Urinary bladder (tissue), 4 donors: Measurements from ENCODE around the gene PTPRN2. TPM values are rescaled to one million over a fixed set of nuclear protein-coding genes. Genes with fewer than 3 reads are reported as not detected.

Experiments used
- DNase-seq: peaks from one replicate; pipeline ENCODE4 v3.0.0-alpha.2; 2015; ENCODE audit errors: extremely low spot score
- H3K27ac ChIP-seq: one replicate; pipeline ENCODE4 v1.5.1; 2013; ENCODE audit warnings: low read depth, mild to moderate bottlenecking, moderate library complexity
- H3K36me3 ChIP-seq: one replicate; pipeline ENCODE4 v1.6.1; 2013; ENCODE audit warnings: mild to moderate bottlenecking, moderate library complexity; ENCODE audit not compliant: insufficient read depth
- H3K4me1 ChIP-seq: one replicate; pipeline ENCODE4 v1.6.1; 2013; ENCODE audit warnings: mild to moderate bottlenecking, moderate library complexity; ENCODE audit not compliant: insufficient read depth
- H3K4me3 ChIP-seq: one replicate; pipeline ENCODE4 v1.5.1; 2013; ENCODE audit warnings: low read depth, low read length
- WGBS: extraction: QIAGEN DNeasy Blood & Tissue Kit; methylation state at CpG from one replicate; pipeline ENCODE4 v1.1.7; 2013; 5-methylcytosine and 5-hydroxymethylcytosine counted together
- polyA plus RNA-seq: library from polyadenylated mRNA; stranded (reverse); fragments of 200-250 nt; gene quantifications from one replicate; pipeline ENCODE4 v1.2.3, GENCODE V29; 2013
- total RNA-seq: library from RNA; depleted of rRNA; stranded (reverse); fragments of >200 nt; gene quantifications from one replicate; pipeline ENCODE4 v1.2.3, GENCODE V29; 2014
- donor health status: healthy with polysubstance abuse.
- donor health status: healthy.

Gene PTPRN2
- total and polyA plus RNA-seq, 2 donors: 2.8 to 4.4 TPM

GRCh38 chr7:158192184-158192835 is 395.3 kb downstream of the PTPRN2 start:
- WGBS: 90% methylated on average over 28 of the region's 28 CpGs
- Histone ChIP-seq H3K4me1 (no peaks in the 10 kb centered on the region), H3K4me3 (no peak overlapping the region), H3K27ac (no peak overlapping the region), H3K36me3 (no peaks in the 10 kb centered on the region)
- no peak for DNase-seq

DNA sequence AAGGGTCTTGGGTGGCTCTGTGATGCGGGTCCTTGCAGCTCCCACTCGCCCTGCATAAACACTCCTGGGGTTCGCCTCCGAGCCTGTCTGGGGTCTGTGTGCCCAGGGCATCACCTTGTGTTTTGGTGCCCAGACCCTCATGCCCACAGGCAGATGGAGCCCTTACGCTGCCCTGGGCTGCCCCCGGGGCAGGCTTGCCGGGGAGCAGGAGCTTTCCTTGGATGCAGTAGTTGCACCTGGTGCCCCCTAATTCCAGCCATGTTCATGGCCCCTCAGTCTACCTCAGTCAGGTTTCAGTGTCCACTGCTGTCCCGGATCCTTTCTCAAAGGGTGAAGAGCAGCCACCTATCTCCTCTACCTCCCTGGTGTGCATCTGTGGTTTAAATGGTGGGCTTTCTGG is 396.0 kb downstream of the PTPRN2 start:
- Histone ChIP-seq H3K27ac (no peak overlapping the region), H3K4me3 (no peak overlapping the region), H3K4me1 (no peaks in the 10 kb centered on the region), H3K36me3 (no peaks in the 10 kb centered on the region)
- no peak for DNase-seq
- 90% methylated on average over 8 of the region's 8 CpGs for WGBS

- no peak for DNase-seq
- Histone ChIP-seq H3K36me3 (no peaks in the 10 kb centered on the region), H3K4me3 (no peak overlapping the region), H3K4me1 (no peaks in the 10 kb centered on the region), H3K27ac (no peak overlapping the region)
- 80% methylated on average over 11 of the region's 11 CpGs for WGBS
These were observed 396.9 kb downstream of the PTPRN2 start for GRCh38 chr7:158190756-158191155.

- no peaks in the 10 kb centered on the region for H3K36me3 ChIP-seq
- DNase-seq: no peak
- no peak overlapping the region for H3K4me3 ChIP-seq
- 93% methylated on average over 15 of the region's 15 CpGs for WGBS
- no peaks in the 10 kb centered on the region for H3K4me1 ChIP-seq
- H3K27ac ChIP-seq: no peak overlapping the region
These were observed 398.9 kb downstream of the PTPRN2 start for GRCh38 chr7:158188676-158189075.

DNA sequence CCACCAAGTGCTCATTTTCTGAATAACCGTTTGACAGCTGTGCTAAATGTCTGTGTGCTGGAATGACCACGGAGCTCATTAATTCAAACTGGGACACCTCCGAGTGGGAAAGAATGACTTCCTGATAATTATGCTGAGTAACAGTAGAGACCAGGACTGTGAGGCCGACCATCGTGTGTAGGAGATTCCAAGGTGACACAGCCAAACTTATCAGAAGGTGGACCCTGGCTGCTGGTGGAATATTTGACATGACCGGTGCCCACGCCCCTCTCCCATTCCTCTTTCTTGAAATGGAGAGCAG is 400.0 kb downstream of the PTPRN2 start:
- no peak for DNase-seq
- Histone ChIP-seq H3K27ac (no peak overlapping the region), H3K36me3 (no peaks in the 10 kb centered on the region), H3K4me3 (no peak overlapping the region), H3K4me1 (no peaks in the 10 kb centered on the region)
- 89% methylated on average over 7 of the region's 7 CpGs for WGBS

DNA sequence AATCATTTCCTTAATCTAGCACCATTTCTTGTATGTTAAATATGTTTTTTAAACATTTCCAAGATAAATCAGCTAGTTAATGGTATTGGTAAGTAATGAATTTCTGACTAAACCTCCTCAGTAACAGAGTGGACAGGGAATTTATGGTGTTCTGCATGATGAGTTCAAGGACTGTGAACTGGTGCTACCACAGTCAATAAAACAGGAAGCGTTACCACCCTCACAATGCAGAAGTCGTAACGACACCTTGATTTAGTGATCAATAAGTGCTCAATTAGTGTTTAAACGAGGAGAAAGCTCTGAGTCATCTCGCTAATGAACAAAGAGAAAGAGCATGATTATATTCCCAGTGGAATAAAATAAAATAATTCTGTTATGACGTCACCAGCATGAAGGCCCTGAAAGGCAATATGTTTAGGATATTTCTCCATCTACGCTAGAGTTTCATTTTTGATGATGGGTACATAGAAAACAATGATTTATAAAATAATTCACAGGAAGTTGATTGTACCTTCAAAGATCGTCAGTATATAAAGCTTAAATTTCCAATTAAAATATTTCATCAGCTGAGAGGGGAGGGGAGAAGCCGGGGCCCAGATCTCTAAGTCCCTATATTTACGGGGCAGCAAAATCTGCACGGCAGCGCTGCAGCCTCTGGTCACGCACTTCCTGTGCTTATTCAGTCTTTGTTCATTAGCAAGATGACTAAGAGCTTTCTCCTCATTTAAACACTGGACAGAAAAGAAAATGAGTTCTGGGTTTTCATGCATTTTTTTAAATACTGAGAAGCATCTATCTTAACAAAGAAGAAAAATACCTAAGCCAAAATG is 400.5 kb downstream of the PTPRN2 start:
- 69% methylated on average over 13 of the region's 13 CpGs for WGBS
- Histone ChIP-seq H3K4me1 (no peaks in the 10 kb centered on the region), H3K4me3 (no peak overlapping the region), H3K36me3 (no peaks in the 10 kb centered on the region), H3K27ac (no peak overlapping the region)
- DNase-seq: no peak

DNA sequence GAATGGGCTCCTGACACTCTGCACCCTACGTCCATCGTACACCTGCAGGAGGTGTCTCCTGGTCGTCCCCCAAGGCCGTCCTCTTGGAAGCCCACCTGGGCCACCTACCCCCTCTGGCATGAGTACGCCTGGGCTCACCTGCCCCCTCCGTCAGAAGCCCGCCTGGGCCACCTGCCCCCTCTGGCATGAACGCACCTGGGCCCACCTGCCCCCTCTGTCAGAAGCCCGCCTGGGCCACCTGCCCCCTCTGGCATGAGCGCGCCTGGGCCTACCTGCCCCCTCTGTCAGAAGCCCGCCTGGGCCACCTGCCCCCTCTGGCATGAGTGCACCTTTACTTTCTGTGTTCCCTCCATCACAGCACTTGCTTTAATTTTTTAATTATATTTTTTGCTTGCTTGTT is 401.2 kb downstream of the PTPRN2 start:
- no peak overlapping the region for H3K27ac ChIP-seq
- no peak overlapping the region for H3K4me3 ChIP-seq
- no peaks in the 10 kb centered on the region for H3K36me3 ChIP-seq
- 93% methylated on average over 12 of the region's 12 CpGs for WGBS
- H3K4me1 ChIP-seq: no peaks in the 10 kb centered on the region
- no peak for DNase-seq

DNA sequence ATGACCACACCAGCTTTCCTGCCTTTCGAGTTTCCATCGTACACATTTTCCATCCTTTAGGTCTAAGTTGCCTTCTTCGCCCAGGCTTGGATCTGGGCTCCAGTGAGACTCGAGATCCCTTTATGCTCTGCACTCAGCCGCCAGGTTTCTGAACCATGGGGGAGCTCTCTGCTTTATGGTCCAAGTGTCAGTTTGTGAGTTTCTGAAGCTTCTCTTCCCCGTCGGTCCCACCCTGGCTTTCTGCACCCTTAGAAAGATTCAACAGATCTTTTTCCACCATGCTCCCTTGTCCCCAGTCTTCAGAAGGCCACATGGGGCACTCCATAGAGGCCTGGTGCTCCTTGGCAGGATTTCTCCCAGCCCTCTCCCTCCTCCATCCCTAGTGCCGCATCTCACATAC is 402.0 kb downstream of the PTPRN2 start:
- H3K27ac ChIP-seq: no peak overlapping the region
- 91% methylated on average over 8 of the region's 8 CpGs for WGBS
- H3K36me3 ChIP-seq: no peaks in the 10 kb centered on the region
- H3K4me1 ChIP-seq: no peaks in the 10 kb centered on the region
- no peak overlapping the region for H3K4me3 ChIP-seq
- DNase-seq: no peak

DNA sequence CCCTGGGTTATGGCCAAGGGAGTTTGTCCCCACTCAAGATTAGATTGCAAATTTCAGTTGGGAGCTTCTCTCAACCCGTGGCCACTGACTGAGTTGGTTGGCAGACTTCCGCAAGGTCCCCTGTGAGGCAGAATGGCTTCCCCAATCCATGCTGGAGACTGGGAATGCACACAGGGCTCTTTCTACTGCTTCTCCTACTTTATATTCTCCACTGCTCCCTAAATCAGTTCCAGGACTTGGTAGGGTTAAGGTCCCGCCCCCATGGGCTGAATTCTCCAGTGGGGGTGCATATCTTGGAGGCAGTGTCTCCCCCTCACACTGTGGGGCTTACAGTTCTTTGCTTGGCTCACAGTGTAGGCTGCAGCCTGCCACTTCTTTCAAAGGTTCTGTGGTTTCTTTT is 404.2 kb downstream of the PTPRN2 start:
- no peaks in the 10 kb centered on the region for H3K36me3 ChIP-seq
- 65% methylated on average over 3 of the region's 3 CpGs for WGBS
- no peak overlapping the region for H3K4me3 ChIP-seq
- no peak for DNase-seq
- H3K4me1 ChIP-seq: no peaks in the 10 kb centered on the region
- no peak overlapping the region for H3K27ac ChIP-seq

DNA sequence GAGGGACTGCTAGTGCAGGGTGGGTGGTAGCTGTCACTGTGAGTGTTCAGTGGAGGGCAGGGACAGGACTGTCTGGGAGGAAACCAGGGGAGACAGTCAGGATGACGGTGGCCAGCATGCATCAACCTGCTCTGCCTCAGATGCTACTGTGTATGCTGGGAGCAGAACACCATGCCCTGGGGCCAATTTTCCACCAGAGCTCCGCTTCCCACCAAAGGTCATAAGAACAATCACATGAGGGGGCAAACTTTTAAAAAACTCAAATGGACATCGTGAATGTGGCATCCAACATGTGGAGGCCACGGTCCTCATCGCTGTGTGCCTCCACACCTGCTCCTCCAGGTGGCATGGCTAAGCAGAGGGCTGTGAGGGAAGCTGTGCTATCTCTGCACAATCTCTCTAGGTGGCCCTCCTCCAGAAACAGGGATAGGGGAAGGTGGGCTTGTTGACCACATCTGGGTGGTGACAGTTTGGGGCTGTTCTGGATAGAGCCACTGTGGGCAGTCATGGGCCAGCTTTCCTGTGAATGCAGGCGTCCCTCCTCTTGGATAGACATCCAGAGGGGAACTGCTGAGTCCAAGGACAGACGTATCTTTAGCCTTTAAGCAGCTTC is 411.0 kb downstream of the PTPRN2 start:
- DNase-seq: no peak
- H3K4me1 ChIP-seq: no peaks in the 10 kb centered on the region
- H3K27ac ChIP-seq: no peak overlapping the region
- no peak overlapping the region for H3K4me3 ChIP-seq
- H3K36me3 ChIP-seq: no peaks in the 10 kb centered on the region
- 76% methylated on average over 7 of the region's 7 CpGs for WGBS

- WGBS: 89% methylated on average over 15 of the region's 15 CpGs
- DNase-seq: no peak
- H3K4me3 ChIP-seq: no peak overlapping the region
- H3K4me1 ChIP-seq: no peaks in the 10 kb centered on the region
- H3K36me3 ChIP-seq: no peaks in the 10 kb centered on the region
- no peak overlapping the region for H3K27ac ChIP-seq
These were observed 411.8 kb downstream of the PTPRN2 start for GRCh38 chr7:158175779-158176178.

GRCh38 chr7:158174947-158175346 is 412.7 kb downstream of the PTPRN2 start:
- no peak for DNase-seq
- Histone ChIP-seq H3K36me3 (no peaks in the 10 kb centered on the region), H3K4me1 (no peaks in the 10 kb centered on the region), H3K27ac (no peak overlapping the region), H3K4me3 (no peak overlapping the region)
- WGBS: 91% methylated on average over 12 of the region's 12 CpGs

GRCh38 chr7:158167373-158167772 is 420.2 kb downstream of the PTPRN2 start:
- Histone ChIP-seq H3K36me3 (no peaks in the 10 kb centered on the region), H3K27ac (no peak overlapping the region), H3K4me1 (no peaks in the 10 kb centered on the region), H3K4me3 (no peak overlapping the region)
- 70% methylated on average over 4 of the region's 4 CpGs for WGBS
- DNase-seq: no peak
